NCI-H748 (cell line): ENCODE data around the gene SLC12A2.

Experiments
- DNase-seq: peaks from one replicate; lab custom pipeline; 2025; ENCODE audit not compliant: unreplicated experiment; lab: John Stamatoyannopoulos, UW

The SLC12A2 gene

GRCh38 chr5:128093368-128093767 lies 9.8 kb downstream of the SLC12A2 start:
- no peak for DNase-seq

- no peak for DNase-seq
These were observed 13.7 kb downstream of the SLC12A2 start for GRCh38 chr5:128097224-128097623.

- DNase-seq = no peak
These were observed 14.2 kb downstream of the SLC12A2 start for GRCh38 chr5:128097781-128098180.

- DNase-seq = no peak
These were observed 16.4 kb downstream of the SLC12A2 start for GRCh38 chr5:128099944-128100343.

DNA sequence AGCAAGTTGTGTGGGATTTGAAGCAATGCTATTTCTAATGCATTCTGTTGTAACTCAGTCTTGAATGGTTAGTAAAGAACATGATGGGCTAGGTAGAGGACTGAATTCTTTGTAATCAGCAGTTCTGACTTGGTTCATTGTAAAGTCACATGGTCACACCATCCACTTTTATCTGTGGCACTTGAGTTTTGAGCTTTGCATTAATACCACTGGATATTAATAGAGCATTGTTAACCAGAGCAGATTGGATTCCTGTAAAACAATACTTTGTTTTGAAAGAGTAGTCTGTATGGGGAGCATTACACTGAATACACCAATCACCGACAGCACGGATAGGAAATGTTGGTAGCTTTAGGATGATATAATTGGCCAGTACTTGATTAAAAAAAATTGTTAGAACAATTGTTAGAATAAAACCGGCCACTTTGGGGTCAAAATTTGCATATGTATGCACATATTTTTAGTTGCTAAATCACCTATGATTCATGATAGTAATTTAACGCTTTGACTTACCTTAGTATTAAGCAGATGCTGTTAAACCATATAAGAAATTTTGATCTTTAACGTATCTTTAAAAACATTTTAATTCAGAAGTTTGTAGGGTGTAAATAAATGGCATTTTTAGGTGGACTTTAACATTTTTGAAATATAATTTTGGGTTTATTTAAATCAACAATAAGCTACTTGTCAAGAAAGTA lies 17.4 kb downstream of the SLC12A2 start:
- no peak for DNase-seq

DNA sequence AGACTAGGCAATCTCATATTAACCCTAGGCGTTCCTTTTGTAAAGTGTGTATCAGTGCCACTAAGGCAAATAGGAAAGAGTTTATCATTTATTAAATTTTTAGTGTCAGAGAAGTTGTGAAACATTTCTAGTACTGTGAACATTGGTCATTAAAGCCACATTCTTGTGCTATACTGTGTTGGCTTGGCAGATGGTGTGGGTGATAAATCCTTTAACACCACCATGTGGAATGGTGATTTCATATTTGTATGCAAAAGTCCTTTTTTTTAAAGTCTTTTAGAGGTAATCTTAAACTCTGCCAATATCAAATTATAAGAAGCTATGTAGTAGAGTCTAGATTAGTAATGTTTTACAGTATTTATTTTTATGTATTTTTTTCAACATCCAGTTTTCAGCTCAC lies 18.1 kb downstream of the SLC12A2 start:
- DNase-seq = no peak

DNA sequence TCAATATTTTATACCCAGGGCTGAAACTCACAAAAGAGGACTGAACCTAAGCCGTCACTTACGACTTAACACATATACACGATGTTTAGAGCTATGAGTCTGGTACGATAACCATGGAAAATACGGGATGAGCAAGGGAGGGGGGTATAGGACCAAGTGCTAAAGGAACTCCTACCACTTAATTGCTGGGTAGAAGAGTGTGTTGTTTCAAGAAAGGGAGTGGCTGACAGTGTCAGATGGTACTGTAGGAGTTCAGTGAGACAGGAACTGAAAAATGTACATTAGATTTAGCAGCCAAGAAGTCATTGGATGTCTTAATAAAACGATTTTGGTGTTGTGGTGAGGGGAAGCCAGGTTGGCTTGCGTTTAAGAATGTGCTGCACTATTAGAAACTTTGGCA lies 21.6 kb downstream of the SLC12A2 start:
- DNase-seq = no peak

DNA sequence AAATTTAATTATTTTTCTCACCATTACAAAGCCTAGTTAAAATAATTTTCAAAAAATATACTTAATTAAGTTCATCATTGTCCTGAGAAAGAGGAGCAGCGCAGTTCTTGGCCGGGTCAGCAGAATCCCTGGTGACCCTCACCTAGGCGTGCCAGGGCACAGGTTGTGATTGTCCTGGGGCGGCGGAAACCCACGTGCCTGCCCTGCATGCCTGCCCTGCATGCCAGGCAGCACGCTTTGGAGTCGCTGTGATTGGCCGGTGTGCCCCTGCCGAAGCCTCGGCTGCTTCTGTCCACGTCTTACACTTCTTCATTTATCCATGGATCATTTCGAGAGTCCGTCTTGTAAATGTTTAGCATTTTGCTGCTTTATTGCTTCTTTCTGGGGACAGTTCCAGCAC lies 25.6 kb downstream of the SLC12A2 start:
- no peak for DNase-seq

DNA sequence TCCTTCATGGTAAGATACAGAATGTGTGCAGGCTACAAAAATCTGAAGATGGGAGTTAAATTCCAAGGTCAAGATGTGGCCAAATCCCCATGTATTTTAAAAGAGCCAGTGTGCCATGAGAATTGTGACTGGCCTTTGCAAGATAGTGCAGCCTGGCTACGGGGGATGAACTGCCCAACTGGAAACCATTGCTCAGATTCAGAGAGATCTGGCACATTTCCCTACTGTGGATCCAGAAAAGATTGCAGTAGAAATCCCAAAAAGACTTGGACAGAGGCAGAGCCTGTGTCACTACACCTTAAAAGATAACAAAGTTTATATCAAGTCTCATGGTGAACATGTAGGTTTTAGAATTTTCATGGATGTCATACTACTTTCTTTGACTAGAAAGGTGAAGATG lies 26.2 kb downstream of the SLC12A2 start:
- DNase-seq = no peak

DNA sequence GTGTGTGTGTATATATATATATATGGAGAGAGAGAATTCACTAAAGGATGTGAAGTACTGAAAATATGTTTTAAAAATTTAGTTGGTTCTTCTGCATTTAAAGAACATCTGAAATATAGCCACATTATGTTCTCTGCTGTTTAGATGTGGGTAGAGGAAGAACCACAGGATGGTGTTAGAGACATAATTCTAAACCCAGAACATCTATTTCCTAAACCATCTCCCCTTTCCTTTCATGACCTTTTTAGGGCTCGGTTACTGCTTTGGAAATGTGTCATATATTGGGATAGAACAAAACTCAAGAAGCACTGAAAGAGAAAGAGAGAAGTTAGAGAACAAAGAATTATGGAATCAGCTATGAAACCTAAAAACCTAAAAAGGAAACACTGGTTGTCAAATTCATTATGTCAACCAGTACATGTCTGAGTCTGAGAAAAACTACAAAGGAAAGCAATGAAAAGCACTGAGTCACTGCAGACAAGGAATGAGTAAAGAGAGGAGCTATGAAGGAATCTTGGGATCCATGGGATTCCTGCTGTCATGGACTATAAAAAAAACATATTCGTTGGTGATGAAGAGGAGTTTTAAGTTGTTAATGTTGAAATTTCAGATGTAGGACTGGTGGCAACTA lies 28.4 kb downstream of the SLC12A2 start:
- no peak for DNase-seq

GRCh38 chr5:128116445-128116844 lies 32.9 kb downstream of the SLC12A2 start:
- no peak for DNase-seq

DNA sequence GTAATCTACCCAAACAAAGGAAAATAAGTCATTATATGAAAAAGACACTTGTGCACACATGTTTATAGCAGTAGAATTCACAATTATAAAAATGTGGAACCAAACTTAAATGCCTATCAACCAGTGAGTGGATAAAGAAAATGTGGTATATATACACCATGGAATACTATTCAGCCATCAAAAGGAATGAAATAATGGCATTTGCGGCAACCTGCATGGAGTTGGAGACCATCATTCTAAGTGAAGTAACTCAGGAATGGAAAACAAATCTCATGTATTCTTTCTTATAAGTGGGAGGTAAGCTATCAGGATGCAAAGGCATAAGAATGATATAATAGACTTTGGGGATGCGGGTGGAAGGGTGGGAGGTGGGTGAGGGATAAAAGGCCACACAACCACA lies 34.6 kb downstream of the SLC12A2 start:
- no peak for DNase-seq

DNA sequence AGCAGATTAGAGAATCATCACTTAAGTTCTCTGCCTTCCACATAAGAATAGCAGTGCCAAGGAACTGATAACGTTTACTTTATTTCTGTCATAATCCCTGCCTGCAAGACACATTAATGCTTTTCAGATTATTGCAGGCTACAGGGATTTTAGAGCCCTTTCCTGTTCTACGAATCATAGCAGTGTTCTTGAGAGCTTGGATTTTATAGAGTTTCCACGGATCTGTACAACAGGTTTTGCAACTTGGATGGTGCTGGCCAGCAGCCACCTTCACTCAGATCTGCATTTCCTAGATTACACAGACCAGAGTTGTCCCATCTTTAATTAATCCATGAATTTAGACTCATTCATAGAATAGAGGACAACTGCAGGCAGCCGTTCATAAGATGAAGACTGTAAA lies 38.1 kb downstream of the SLC12A2 start:
- DNase-seq = no peak

DNA sequence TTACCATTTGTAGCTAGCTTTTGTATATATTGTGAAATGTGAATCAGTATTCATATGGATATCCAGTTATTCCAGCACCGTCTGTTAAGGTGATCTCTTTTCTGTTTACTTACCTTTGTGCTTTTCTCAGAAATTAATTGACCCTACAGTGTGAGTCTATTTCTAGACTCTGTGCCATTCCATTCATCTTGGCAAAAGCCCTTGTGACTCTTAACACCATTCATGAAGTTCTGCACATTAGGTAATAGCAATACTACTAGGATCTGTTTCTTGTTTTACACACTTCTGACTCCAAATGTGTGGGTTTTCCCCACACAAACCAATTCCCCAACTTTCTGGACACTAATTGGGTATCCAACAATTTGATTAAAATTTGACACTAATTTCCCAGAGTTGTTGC lies 40.4 kb downstream of the SLC12A2 start:
- DNase-seq = no peak

GRCh38 chr5:128126241-128126640 lies 42.7 kb downstream of the SLC12A2 start:
- no peak for DNase-seq

DNA sequence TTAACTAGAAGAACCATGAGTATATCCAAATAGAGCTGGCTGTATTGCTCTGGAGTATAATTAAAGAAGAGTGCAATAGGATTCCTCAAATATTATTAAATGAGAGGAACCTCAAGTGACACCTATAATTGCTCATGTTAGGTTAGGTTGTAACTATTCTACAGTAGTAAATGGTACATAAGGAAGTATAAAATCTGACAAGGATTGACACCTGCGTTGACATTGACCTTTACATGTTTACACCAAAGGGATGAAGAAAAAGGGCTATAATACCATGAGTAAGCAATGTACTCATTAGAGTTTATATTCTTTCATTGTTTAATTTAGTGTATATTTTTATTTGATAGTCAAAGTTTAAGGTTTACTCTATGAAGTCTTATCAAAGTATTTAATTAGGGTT lies 48.9 kb downstream of the SLC12A2 start:
- no peak for DNase-seq

DNA sequence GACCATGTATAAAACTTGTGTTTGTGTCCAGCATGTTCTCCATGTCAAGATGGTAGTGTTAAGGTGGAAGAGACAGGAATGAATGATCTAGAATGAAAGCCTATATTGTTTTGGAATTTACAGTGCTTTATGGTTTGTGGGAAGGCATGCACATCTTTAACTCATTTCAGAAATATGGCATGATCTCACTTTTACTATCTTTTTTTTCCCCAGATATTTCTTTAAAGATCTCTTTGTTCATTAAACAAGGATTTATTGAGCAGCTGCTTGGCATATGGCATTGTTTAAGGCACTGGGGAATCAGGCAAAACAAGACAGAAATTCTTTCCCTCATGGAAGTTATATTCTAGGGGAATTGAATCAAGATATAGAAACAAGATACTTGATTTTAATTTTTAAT lies 51.7 kb downstream of the SLC12A2 start:
- DNase-seq = no peak

GRCh38 chr5:128143911-128144310 lies 60.3 kb downstream of the SLC12A2 start:
- no peak for DNase-seq

DNA sequence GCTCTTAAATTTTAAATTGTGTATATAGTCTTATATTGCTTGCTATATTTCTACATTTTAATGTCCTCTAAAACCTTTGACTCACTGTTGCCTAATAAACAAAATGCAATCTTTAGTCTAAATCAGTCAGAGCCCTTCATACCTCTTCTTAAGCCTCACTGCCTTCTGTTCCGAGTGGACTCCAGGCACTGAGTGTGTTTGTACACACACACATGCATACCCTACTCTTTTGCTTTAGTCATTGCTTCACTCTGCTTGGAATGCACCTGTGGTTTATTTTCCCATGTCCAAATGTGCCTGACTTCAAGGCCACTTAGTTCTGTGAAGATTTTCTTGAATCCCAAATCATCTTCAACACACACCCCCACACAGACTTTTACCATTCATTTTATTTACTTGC lies 60.9 kb downstream of the SLC12A2 start:
- DNase-seq = no peak

DNA sequence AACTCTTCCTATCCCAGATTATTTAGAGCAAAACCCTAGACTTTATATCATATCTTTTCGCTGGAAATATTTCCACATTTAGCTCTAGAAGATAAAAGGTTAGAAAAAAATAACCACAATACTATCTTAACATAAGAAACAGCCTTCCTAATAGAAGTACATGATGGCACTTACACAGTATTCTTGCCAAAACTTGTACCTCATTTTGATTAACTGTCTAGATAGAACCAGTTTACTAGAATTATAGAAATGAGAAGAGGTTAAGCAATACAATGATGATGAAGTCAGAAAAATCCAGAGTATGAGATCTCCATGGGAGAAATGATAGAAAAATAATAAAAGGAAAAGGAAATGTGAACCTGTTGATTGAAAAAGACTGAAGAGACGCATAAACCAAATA lies 63.1 kb downstream of the SLC12A2 start:
- no peak for DNase-seq

DNA sequence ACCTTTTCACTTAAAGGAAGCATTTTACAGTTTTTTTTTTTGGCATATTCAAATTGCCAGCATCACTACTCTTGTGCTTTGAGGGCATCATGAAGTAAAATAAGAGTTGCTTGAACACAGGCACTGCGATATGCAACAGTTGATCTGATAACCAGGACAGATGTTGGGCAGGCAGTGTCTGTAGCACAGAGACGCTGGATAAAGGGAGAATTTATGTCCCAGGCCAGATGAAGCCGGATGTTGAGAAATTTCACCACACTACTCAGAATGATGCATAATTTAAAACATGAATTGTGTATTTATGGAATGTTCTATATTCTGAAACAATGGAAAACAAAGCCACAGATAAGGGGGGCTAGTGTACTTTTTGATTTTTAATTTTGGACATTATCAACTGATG lies 71.4 kb downstream of the SLC12A2 start:
- no peak for DNase-seq

GRCh38 chr5:128155776-128156175 lies 72.2 kb downstream of the SLC12A2 start:
- DNase-seq = no peak

GRCh38 chr5:128156521-128156920 lies 73.0 kb downstream of the SLC12A2 start:
- DNase-seq = no peak
